Mesenchymal stem cell (in vitro differentiated cells and primary cell): Measurements from ENCODE around the gene CCDC200.

Experiments used
- DNase-seq: peaks from one replicate; pipeline ENCODE4 v3.0.0-alpha.2; 2013
- H2AFZ ChIP-seq: one replicate; pipeline ENCODE4 v1.6.1; 2013; ENCODE audit warnings: low read depth, mild to moderate bottlenecking, control low read depth, inconsistent platforms, low read length, moderate library complexity
- H2AK5ac ChIP-seq: 2 replicates; pipeline ENCODE4 v1.6.1; 2013; ENCODE audit warnings: low read length, moderate library complexity, mild to moderate bottlenecking, inconsistent platforms; ENCODE audit not compliant: severe bottlenecking
- H2BK120ac ChIP-seq: one replicate; pipeline ENCODE4 v1.6.1; 2013; ENCODE audit warnings: low read depth, mild to moderate bottlenecking, inconsistent platforms, low read length, moderate library complexity
- H2BK12ac ChIP-seq, 2 experiments: one replicate each; pipeline ENCODE4 v1.6.1; 2013; ENCODE audit warnings: inconsistent platforms in 2 of 2, low read length in 2 of 2, mild to moderate bottlenecking in 2 of 2, moderate library complexity in 2 of 2, control low read depth in 1 of 2
- H2BK15ac ChIP-seq: one replicate; pipeline ENCODE4 v1.6.1; 2013; ENCODE audit warnings: mild to moderate bottlenecking, low read depth, inconsistent platforms; ENCODE audit not compliant: poor library complexity, severe bottlenecking
- H2BK5ac ChIP-seq: 2 replicates; pipeline ENCODE4 v1.6.1; 2013; ENCODE audit warnings: low read depth, mild to moderate bottlenecking, low read length, control low read depth, inconsistent platforms; ENCODE audit not compliant: poor library complexity, severe bottlenecking
- H3K14ac ChIP-seq, 2 experiments: one replicate each; pipeline ENCODE4 v1.6.1; 2013; ENCODE audit warnings: inconsistent platforms in 2 of 2, low read length in 2 of 2, control low read depth in 1 of 2, mild to moderate bottlenecking in 1 of 2, moderate library complexity in 1 of 2
- H3K18ac ChIP-seq, 2 experiments: one replicate each; pipeline ENCODE4 v1.6.1; 2013; ENCODE audit warnings: inconsistent platforms in 2 of 2, low read length in 2 of 2, control low read depth in 1 of 2, low read depth in 1 of 2, mild to moderate bottlenecking in 1 of 2
- H3K23ac ChIP-seq, 2 experiments: one replicate each; pipeline ENCODE4 v1.6.1; 2013; ENCODE audit warnings: inconsistent platforms in 2 of 2, low read length in 2 of 2, mild to moderate bottlenecking in 2 of 2, moderate library complexity in 2 of 2, control low read depth in 1 of 2
- H3K27ac ChIP-seq: 2 replicates; pipeline ENCODE4 v1.5.1; 2013; ENCODE audit warnings: mild to moderate bottlenecking, moderate library complexity, low read length, control low read depth, inconsistent platforms; ENCODE audit not compliant: poor library complexity, severe bottlenecking
- H3K27me3 ChIP-seq, 2 experiments: 2 replicates each; pipeline versions ENCODE4 v1.6.1 to v1.7.0; 2013; ENCODE audit warnings: low read length in 2 of 2, mild to moderate bottlenecking in 2 of 2, moderate library complexity in 2 of 2, control low read depth in 1 of 2, inconsistent platforms in 1 of 2; ENCODE audit not compliant: control insufficient read depth in 1 of 2, insufficient read depth in 1 of 2
- H3K36me3 ChIP-seq, 2 experiments: 2 replicates each; pipeline versions ENCODE4 v1.6.1 to v1.7.0; 2013; ENCODE audit warnings: low read length in 2 of 2, control low read depth in 1 of 2, inconsistent platforms in 1 of 2, low read depth in 1 of 2, mild to moderate bottlenecking in 1 of 2; ENCODE audit not compliant: insufficient read depth in 2 of 2, control insufficient read depth in 1 of 2
- H3K4ac ChIP-seq, 2 experiments: one replicate each; pipeline ENCODE4 v1.6.1; 2013; ENCODE audit warnings: inconsistent platforms in 2 of 2, low read length in 2 of 2, mild to moderate bottlenecking in 2 of 2, moderate library complexity in 2 of 2, control low read depth in 1 of 2, low read depth in 1 of 2
- H3K4me1 ChIP-seq: 2 replicates; pipeline ENCODE4 v1.6.1; 2013; ENCODE audit warnings: low read depth, low read length, control low read depth; ENCODE audit not compliant: control insufficient read depth, insufficient read depth
- H3K4me2 ChIP-seq: 2 replicates; pipeline ENCODE4 v1.6.1; 2013; ENCODE audit warnings: low read length, mild to moderate bottlenecking, inconsistent platforms; ENCODE audit not compliant: poor library complexity, severe bottlenecking
- H3K4me3 ChIP-seq, 2 experiments: 2 replicates each; pipeline versions ENCODE4 v1.5.1 to v1.7.0; 2013; ENCODE audit warnings: low read length in 2 of 2, mild to moderate bottlenecking in 2 of 2, control low read depth in 1 of 2, low read depth in 1 of 2; ENCODE audit not compliant: insufficient read depth in 1 of 2
- H3K79me1 ChIP-seq: replicated peaks from 2 replicates; pipeline ENCODE4 v1.6.1; 2013; ENCODE audit warnings: mild to moderate bottlenecking, control low read depth, low read length, inconsistent platforms; ENCODE audit not compliant: poor library complexity, severe bottlenecking
- H3K9ac ChIP-seq: 2 replicates; pipeline ENCODE4 v1.7.0; 2013; ENCODE audit warnings: mild to moderate bottlenecking, low read length, moderate library complexity
- H3K9me3 ChIP-seq: 2 replicates; pipeline ENCODE4 v1.7.0; 2013; ENCODE audit warnings: mild to moderate bottlenecking, low read length; ENCODE audit not compliant: control insufficient read depth
- H4K8ac ChIP-seq: one replicate; pipeline ENCODE4 v1.6.1; 2013; ENCODE audit warnings: inconsistent platforms, mild to moderate bottlenecking, low read length, moderate library complexity
- H4K91ac ChIP-seq: one replicate; pipeline ENCODE4 v1.6.1; 2013; ENCODE audit warnings: mild to moderate bottlenecking, low read length, inconsistent platforms
- WGBS: methylation state at CpG from one replicate; pipeline ENCODE4 v1.1.7; 2013; ENCODE audit warnings: mixed read lengths; 5-methylcytosine and 5-hydroxymethylcytosine counted together

Gene CCDC200

DNA sequence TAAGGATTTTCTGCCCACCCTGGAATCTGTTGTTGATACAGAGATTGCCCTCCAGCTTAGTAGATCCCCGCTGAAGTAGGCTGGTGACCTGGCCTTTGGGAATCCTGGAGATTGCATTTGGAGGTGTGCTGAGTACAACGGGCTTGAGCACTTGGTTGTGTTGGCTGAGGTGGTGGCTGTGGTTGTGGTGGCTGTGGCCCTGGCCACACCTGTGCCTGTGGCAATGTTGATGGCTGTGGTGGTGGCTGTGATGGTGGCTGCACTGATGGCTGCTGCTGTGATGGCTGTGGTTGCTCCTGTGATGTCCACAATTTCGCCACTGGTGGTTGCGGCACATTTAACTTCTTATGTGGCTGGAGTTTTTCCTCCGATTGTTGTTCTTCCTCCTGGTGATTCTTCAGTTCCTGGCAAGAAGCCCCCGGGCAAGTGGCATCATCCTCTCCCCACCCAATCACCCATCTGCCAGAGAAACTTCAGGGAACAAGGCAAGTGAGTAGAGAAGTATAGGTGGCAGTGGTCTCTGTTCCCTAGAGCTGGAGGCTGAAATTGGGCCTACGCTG lies 4.2 kb downstream of the CCDC200 start:
- no peak for DNase-seq
- H3K79me1 ChIP-seq = peaks cover 4% of the 10 kb centered on the region
- no peak overlapping the region for H4K8ac ChIP-seq
- no peak overlapping the region for H3K4me3 ChIP-seq
- no peak overlapping the region for H2AK5ac ChIP-seq
- no peak overlapping the region for H3K23ac ChIP-seq
- H3K14ac ChIP-seq = no peak overlapping the region
- peaks cover 23 to 34% of the 10 kb centered on the region in 2 experiments for H3K36me3 ChIP-seq
- no peak overlapping the region for H3K9ac ChIP-seq
- H2BK15ac ChIP-seq = no peak overlapping the region
- no peak overlapping the region for H2BK120ac ChIP-seq
- no peak overlapping the region for H3K27ac ChIP-seq
- H4K91ac ChIP-seq = peak overlapping the region; percentile 68
- no peak overlapping the region for H3K4me2 ChIP-seq
- no peak overlapping the region for H2BK5ac ChIP-seq
- H3K4me1 ChIP-seq = no peaks in the 10 kb centered on the region
- no peak overlapping the region for H2AFZ ChIP-seq
- H3K9me3 ChIP-seq = no peaks in the 10 kb centered on the region
- no peak overlapping the region for H3K4ac ChIP-seq
- H3K27me3 ChIP-seq = no peaks in the 10 kb centered on the region
- H3K18ac ChIP-seq = no peak overlapping the region
- H2BK12ac ChIP-seq = no peak overlapping the region
- 96% methylated on average over 5 of the region's 7 CpGs for WGBS

DNA sequence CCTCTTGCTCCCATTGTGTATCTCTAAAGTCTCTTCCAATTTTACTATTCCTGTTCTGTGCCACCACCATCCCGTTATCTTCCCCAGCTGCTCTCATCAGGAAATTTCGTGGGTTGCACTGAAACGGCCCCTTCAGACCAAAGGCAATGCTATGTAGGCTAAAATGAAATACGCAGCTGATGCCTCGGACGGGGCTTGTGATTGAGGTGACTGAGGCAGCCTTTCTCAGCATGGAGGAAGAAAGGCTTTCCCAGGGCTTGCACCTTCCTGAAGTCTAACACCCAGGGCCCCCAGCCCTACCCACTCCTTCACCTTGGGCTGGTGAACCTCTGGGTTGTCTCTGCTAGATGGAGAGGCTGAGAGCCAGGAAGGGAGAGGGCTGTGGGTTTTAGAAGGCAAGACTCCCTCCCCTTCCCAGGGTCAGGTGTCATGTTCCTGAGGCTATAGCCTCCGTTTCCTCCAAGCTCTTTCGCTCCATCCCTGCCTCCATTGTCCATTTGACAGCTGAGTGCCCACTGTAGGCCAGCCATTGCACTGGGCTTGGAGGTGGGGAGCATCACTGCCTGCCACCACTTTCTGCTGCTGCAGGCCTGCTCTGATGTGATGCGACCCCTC lies 7.8 kb downstream of the CCDC200 start:
- 89% methylated on average over 8 of the region's 9 CpGs for WGBS
- H3K18ac ChIP-seq = no peak overlapping the region
- H3K27ac ChIP-seq = no peak overlapping the region

DNA sequence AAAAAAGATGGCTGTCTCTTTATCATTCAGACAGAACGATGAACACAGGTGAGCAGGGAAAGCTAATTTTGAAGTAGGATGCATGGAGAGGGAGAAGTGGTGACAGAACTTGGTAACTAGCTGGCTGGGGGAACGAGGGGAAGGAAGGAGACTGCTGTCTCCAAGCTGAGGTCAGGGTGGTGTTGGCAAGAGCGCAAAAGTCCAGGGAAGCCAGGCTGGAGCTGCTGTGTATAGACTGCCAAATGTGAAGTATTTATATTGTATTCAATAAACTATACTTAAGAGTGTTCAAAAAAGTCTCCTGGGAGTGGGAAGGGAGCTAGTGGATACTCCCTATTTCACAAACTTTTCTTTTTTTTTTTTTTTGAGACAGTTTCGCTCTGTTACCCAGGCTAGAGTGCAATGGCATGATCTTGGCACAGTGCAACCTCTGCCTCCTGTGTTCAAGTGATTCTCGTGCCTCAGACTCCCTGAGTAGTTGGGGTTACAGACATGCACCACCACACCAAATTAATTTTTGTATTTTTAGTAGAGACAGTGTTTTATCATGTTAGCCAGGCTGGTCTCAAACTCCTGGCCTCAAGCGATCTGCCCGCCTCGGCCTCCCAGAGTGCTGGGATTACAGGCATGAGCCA lies 8.6 kb downstream of the CCDC200 start:
- WGBS = 99% methylated on average over 4 of the region's 8 CpGs
- no peak overlapping the region for H2AFZ ChIP-seq
- H3K27ac ChIP-seq = no peak overlapping the region
- no peak overlapping the region for H2BK5ac ChIP-seq
- H3K36me3 ChIP-seq = peaks cover 46 to 61% of the 10 kb centered on the region in 2 experiments
- no peak overlapping the region for H3K18ac ChIP-seq
- H3K4ac ChIP-seq = no peak overlapping the region
- H3K79me1 ChIP-seq = peaks cover 14% of the 10 kb centered on the region
- no peak for DNase-seq
- no peak overlapping the region for H3K14ac ChIP-seq
- H3K4me2 ChIP-seq = no peak overlapping the region
- H3K9ac ChIP-seq = no peak overlapping the region
- no peak overlapping the region for H2BK12ac ChIP-seq
- H4K91ac ChIP-seq = no peak overlapping the region
- no peaks in the 10 kb centered on the region for H3K27me3 ChIP-seq
- H3K4me1 ChIP-seq = peaks cover 6% of the 10 kb centered on the region
- no peak overlapping the region for H3K4me3 ChIP-seq
- no peak overlapping the region for H2BK15ac ChIP-seq
- H2BK120ac ChIP-seq = no peak overlapping the region
- no peaks in the 10 kb centered on the region for H3K9me3 ChIP-seq
- no peak overlapping the region for H4K8ac ChIP-seq
- no peak overlapping the region for H3K23ac ChIP-seq
- no peak overlapping the region for H2AK5ac ChIP-seq

More for the DNA sequence above, 7.8 kb downstream of the CCDC200 start:
- Histone ChIP-seq H4K8ac (no peak overlapping the region), H3K14ac (no peak overlapping the region), H4K91ac (no peak overlapping the region), H2BK15ac (no peak overlapping the region), H2BK5ac (no peak overlapping the region), H2BK12ac (no peak overlapping the region), H3K9ac (no peak overlapping the region), H2BK120ac (no peak overlapping the region), H3K79me1 (peaks cover 12% of the 10 kb centered on the region), H3K36me3 (peaks cover 45 to 59% of the 10 kb centered on the region in 2 experiments), H3K23ac (no peak overlapping the region), H3K4me3 (no peak overlapping the region), H2AFZ (no peak overlapping the region), H3K4me2 (no peak overlapping the region), H3K27me3 (no peaks in the 10 kb centered on the region), H3K9me3 (no peaks in the 10 kb centered on the region), H3K4ac (no peak overlapping the region), H3K4me1 (peaks cover 6% of the 10 kb centered on the region), H2AK5ac (no peak overlapping the region)
- no peak for DNase-seq

DNA sequence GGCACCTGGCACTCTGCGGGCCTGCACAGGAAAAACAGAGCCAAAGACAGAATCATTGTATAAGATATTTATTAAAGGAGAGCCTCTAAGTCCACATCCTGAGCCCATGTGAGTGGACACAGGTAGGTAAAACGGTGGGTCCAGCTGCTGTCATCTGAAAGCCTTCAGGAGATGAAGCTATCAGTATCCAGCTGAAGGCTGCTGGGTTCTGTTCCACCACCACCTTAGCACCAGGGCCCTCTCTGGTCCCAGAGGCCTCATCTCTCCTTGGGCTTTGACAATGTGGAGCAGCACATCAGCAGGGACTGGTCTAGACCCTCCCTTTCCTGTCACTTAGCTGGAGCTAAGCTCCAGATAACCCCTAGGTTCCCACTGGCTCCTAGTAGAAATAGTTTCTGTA lies 9.4 kb downstream of the CCDC200 start:
- no peak overlapping the region for H2BK12ac ChIP-seq
- H3K4ac ChIP-seq = no peak overlapping the region
- H3K36me3 ChIP-seq = peaks cover 45 to 56% of the 10 kb centered on the region in 2 experiments
- 100% methylated on average over 1 of the region's 2 CpGs for WGBS
- H3K4me2 ChIP-seq = no peak overlapping the region
- H3K9ac ChIP-seq = no peak overlapping the region
- no peak overlapping the region for H4K91ac ChIP-seq
- no peak overlapping the region for H2AFZ ChIP-seq
- no peak overlapping the region for H3K18ac ChIP-seq
- H3K9me3 ChIP-seq = no peaks in the 10 kb centered on the region
- H3K14ac ChIP-seq = no peak overlapping the region
- no peak overlapping the region for H3K4me3 ChIP-seq
- no peak overlapping the region for H2BK15ac ChIP-seq
- H2BK120ac ChIP-seq = no peak overlapping the region
- DNase-seq = no peak
- H3K23ac ChIP-seq = no peak overlapping the region
- no peak overlapping the region for H2BK5ac ChIP-seq
- H3K4me1 ChIP-seq = peaks cover 6% of the 10 kb centered on the region
- H3K79me1 ChIP-seq = peaks cover 17% of the 10 kb centered on the region
- H3K27ac ChIP-seq = no peak overlapping the region
- H4K8ac ChIP-seq = no peak overlapping the region
- no peak overlapping the region for H2AK5ac ChIP-seq
- H3K27me3 ChIP-seq = no peaks in the 10 kb centered on the region
